GM23338 (cell line): Measurements from ENCODE around the gene PHLDA3.

Experiments used
- CREB1 ChIP-seq: fragments of 250-450 bp; sonication (Bioruptor Pico); IDR thresholded peaks from 2 replicates; pipeline ENCODE4 v1.5.0; 2020; ENCODE audit warnings: low read depth, mild to moderate bottlenecking, moderate library complexity
- EZH2 ChIP-seq: fragments of 200-600 bp; sonication (generic); IDR thresholded peaks from one replicate; pipeline ENCODE4 v1.8.0; 2017; ENCODE audit warnings: antibody characterized with exemption, mild to moderate bottlenecking, low read depth; ENCODE audit not compliant: unreplicated experiment
- POLR2AphosphoS5 ChIP-seq: IDR thresholded peaks from 2 replicates; pipeline ENCODE4 v1.6.1; 2016; ENCODE audit warnings: antibody characterized with exemption, low read depth
- REST ChIP-seq: IDR thresholded peaks from one replicate; pipeline ENCODE4 v1.6.1; 2018; ENCODE audit warnings: antibody characterized with exemption; ENCODE audit not compliant: unreplicated experiment
- TF ChIP-seq, protein P1 (sequence below), 2 experiments: fragments of 200-600 bp in 1 of 2; sonication (generic) in 1 of 2; conservative IDR thresholded peaks; 2 replicates each; pipeline versions ENCODE4 v1.5.1 to v1.6.1; 2016 to 2017; ENCODE audit warnings: antibody characterized with exemption in 2 of 2, low read depth in 2 of 2, mild to moderate bottlenecking in 2 of 2, moderate library complexity in 1 of 2

- TF ChIP-seq, protein P1, sequence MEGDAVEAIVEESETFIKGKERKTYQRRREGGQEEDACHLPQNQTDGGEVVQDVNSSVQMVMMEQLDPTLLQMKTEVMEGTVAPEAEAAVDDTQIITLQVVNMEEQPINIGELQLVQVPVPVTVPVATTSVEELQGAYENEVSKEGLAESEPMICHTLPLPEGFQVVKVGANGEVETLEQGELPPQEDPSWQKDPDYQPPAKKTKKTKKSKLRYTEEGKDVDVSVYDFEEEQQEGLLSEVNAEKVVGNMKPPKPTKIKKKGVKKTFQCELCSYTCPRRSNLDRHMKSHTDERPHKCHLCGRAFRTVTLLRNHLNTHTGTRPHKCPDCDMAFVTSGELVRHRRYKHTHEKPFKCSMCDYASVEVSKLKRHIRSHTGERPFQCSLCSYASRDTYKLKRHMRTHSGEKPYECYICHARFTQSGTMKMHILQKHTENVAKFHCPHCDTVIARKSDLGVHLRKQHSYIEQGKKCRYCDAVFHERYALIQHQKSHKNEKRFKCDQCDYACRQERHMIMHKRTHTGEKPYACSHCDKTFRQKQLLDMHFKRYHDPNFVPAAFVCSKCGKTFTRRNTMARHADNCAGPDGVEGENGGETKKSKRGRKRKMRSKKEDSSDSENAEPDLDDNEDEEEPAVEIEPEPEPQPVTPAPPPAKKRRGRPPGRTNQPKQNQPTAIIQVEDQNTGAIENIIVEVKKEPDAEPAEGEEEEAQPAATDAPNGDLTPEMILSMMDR (conservative IDR thresholded peaks at IDR 0.05; ENCODE audit: low read depth in 2 of 2) = no peak
- TF ChIP-seq REST (no peak), EZH2 (no peak), CREB1 (no peak), POLR2AphosphoS5 (no peak)
Measured at GRCh38 chr1:201496296-201496690, 27.3 kb upstream of the PHLDA3 start.
